HG03066 (cell line): ENCODE measurements around the gene CYTIP.
"Not testable (repeated sequence)": the region's sequence is repeated elsewhere in the genome, so short reads cannot be mapped to it uniquely, and the experiment has no call there.

Experiments used
- ATAC-seq: cut with Tn5 transposase; IDR thresholded peaks from one replicate; pipeline ENCODE4 v1.9.1; 2021; ENCODE audit warnings: low read depth; ENCODE audit not compliant: unreplicated experiment

Gene CYTIP

GRCh38 chr2:157427003-157427921, 16.6 kb downstream of the CYTIP start:
- ATAC-seq: no peak

DNA sequence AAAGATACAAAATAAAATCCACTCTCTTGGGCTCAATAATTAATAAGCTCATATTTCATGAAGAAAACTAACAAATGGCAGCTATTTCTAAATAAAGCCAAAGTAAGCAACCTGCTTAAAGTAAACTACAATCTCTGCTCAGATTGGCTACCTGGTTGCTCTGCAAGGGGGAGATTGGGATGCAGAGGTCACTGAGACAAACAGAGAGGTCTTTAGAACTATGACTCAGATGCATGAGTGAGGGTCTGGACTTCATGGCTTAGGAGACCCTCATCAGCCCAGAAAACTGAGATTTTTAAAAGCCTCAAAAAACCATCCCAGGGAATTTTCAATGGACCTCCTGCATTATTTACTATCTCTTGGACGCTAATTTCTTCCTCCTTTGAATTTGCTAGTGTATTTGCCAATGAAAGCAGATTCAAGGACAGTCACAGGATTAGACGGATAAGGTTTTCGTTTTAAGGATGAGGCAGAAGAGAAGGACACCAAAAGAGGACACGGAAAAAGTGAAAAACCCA, 17.4 kb downstream of the CYTIP start:
- ATAC-seq: no peak

- ATAC-seq: no peak
These were observed 19.5 kb downstream of the CYTIP start for GRCh38 chr2:157424374-157424773.

GRCh38 chr2:157421964-157422363, 21.9 kb downstream of the CYTIP start:
- ATAC-seq: no peak

GRCh38 chr2:157421331-157421944, 22.5 kb downstream of the CYTIP start:
- ATAC-seq: no peak

GRCh38 chr2:157420771-157421323, 23.0 kb downstream of the CYTIP start:
- ATAC-seq: peak; percentile 40

GRCh38 chr2:157419031-157419575, 24.8 kb downstream of the CYTIP start:
- ATAC-seq: no peak

DNA sequence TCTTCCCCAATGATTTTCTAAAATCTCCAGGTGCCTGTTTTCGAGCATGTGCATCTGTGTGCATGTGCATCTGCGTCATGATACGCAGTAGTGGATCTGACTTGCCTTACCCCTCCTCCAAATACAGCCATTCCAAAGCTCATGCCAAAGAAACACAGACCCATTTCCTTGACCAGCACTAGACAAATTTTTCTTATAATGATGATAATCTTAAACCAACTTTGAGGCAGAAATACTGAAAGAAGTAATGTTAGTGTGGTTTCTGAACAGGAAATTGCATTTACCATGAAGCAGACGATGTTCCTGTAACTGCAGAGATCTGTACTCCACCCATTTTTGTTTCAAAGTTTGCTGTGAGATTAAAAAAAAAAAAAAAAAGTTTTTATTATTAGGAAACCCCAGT, 25.6 kb downstream of the CYTIP start:
- ATAC-seq: no peak

DNA sequence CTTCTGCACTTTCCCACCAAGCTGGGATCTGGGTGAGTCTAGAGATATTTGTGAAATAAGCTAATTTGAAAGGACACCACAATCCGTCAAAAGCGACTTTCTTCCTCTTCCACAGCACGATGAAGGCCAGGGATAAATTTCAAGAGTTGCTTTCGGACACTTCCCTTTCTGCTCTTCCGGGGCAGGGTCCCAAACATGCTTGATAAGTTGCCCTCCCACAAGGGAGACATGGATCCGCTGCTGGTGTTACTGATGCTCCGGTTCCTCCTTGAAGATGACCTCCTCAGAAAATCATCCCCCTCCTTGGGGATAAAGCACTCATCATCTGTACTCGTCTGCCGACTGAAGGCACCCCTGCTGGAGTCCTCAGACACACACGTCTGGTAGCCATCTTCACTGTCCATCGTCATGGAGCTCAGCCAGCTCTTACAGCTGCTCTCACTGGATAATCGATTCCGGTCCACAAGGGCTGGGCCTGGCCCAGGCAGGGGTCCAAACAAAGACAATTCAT, 28.2 kb downstream of the CYTIP start:
- no peak for ATAC-seq

DNA sequence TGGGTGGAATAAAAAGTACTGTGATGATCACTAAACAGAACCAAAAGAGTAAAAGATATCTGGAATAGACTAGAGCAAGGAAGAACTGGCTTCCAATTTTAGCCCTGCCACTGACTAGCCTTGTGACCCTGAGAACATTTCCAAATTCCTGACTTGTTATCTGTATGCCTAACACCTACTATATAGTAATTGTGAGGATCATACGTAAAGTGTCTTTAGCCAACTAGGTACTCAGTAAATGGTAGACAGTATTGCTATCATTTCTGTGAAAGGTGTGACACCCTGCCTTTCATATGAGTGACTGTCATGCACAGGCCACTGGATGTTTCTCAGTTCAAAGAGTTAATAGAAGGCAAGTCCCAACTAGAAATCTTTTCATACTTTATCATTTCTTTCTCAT, 29.8 kb downstream of the CYTIP start:
- ATAC-seq: peak; percentile 30

GRCh38 chr2:157413326-157414035, 30.4 kb downstream of the CYTIP start:
- peak; percentile 85 for ATAC-seq

GRCh38 chr2:157411624-157412336, 32.1 kb downstream of the CYTIP start:
- no peak for ATAC-seq

GRCh38 chr2:157405398-157405797, 38.5 kb downstream of the CYTIP start:
- ATAC-seq: not testable (repeated sequence)

DNA sequence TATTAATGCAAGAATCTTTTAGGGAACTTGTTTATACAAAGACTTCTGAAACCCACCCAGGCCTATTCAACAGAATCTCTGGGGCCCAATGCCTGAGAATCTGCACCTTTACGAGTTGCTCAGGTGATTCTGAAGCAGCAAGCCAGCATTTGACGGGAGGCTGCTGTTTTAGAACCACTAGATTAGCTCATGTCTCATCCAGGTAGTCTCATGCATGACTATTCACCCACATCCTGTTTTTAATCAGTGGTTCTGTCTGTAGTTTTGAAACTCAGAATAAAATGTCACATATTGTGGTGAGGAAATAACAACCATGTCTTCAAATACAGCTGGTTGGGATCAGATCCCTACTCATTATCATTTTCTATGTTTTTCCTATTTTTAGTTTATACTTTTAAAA, 39.5 kb downstream of the CYTIP start:
- ATAC-seq: peak; percentile 97

DNA sequence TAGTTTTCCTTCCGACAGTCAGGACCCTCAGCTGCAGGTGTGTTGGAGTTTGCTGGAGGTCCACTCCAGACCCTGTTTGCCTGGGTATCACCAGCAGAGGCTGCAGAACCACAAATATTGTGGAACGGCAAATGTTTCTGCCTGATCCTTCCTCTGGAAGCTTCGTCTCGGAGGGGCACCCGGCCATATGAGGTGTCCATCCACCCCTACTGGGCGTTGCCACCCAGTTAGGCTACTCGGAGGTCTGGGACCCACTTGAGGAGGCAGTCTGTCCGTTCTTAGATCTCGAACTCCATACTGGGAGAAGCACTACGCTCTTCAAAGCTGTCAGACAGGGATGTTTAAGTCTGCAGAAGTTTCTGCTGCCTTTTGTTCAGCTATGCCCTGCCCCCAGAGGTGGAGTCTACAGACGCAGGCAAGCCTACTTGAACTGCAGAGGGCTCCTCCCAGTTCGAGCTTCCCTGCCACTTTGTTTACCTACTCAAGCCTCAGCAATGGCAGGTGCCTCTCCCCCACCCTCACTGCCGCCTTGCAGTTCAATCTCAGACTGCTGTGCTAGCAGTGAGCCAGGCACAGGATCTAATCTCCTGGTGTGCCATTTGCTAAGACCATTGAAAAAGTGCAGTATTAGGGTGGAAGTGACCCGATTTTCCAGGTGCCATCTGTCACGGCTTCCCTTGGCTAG, 40.9 kb downstream of the CYTIP start:
- not testable (repeated sequence) for ATAC-seq

GRCh38 chr2:157395811-157396210, 48.1 kb downstream of the CYTIP start:
- ATAC-seq: no peak

DNA sequence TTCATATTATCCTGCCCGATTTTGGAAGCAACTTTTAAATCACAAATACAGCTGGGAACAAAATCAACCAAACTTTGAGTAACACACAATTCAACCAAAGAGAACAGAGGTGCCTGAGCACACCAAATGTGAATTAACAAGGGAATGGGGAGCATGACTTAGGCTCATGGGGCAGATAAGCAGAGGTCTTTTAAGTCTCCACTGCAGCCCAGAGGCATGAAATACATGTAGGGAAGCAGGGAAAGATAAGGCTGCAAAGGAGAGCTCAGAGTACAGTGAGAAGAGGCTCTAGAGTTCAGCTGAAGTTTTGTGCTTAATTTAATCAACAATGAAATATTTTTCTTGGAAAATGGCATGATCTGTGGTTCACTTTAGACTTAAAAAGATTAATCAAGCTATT, 49.0 kb downstream of the CYTIP start:
- no peak for ATAC-seq

DNA sequence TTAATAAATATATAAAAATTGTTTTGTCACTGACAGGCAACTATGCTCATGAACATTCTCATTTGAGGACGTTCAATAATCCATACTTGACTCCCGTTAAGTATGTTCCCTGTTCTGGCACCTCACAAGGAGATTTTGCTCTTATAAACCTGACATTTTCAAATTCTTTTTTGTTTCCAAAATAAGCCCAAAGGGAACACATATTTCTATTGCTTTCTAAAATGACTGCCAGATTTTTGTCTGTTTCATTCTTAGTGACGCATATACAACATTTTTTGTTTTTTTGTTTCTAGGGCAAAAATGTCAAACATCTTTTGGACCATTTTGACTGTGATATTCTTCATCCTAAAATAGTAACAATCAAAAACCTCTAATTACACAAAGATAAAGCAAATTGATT, 50.5 kb downstream of the CYTIP start:
- ATAC-seq: no peak

- no peak for ATAC-seq
These were observed 55.1 kb downstream of the CYTIP start for GRCh38 chr2:157388827-157389226.
